Esophagus muscularis mucosa (tissue), 4 donors: ENCODE data around the gene INHBB. TPM values are rescaled to one million over a fixed set of nuclear protein-coding genes. Genes with fewer than 3 reads are reported as not detected.

Source experiments
- DNase-seq: peaks from one replicate; pipeline ENCODE4 v3.0.0-alpha.2; 2017; ENCODE audit errors: extremely low spot score
- H3K27ac ChIP-seq, 4 donors: fragments of 200-600 bp; sonication (generic); replicated peaks in 1 of 4; 1 replicate in 3 of 4; 2 replicates in 1 of 4; pipeline ENCODE4 v1.5.1; 2016 to 2019; ENCODE audit warnings: mild to moderate bottlenecking in 1 of 4
- H3K27me3 ChIP-seq, 4 donors: fragments of 200-600 bp; sonication (generic); one replicate each; pipeline versions ENCODE4 v1.5.1 to v1.6.0; 2016 to 2019
- H3K36me3 ChIP-seq, 4 donors: fragments of 200-600 bp; sonication (generic); one replicate each; pipeline ENCODE4 v1.5.1; 2016 to 2019
- H3K4me1 ChIP-seq, 4 donors: fragments of 200-600 bp; sonication (generic); one replicate each; pipeline ENCODE4 v1.5.1; 2016 to 2019
- H3K4me3 ChIP-seq, 4 donors: fragments of 200-600 bp; sonication (generic); 1 replicate in 2 of 4; 2 replicates in 2 of 4; pipeline ENCODE4 v1.5.1; 2016 to 2019; ENCODE audit warnings: mild to moderate bottlenecking in 4 of 4, moderate library complexity in 1 of 4
- H3K9me3 ChIP-seq, 4 donors: fragments of 200-600 bp; sonication (generic); 1 replicate in 3 of 4; 2 replicates in 1 of 4; pipeline ENCODE4 v1.5.1; 2016 to 2019
- CTCF ChIP-seq, 3 experiments: fragments of 200-600 bp in 2 of 3; fragments of 450-650 bp in 1 of 3; sonication (generic) in 2 of 3; IDR thresholded peaks; one replicate each; pipeline ENCODE4 v1.5.1; 2017 to 2019; ENCODE audit warnings: antibody characterized with exemption in 3 of 3, mild to moderate bottlenecking in 2 of 3, moderate library complexity in 1 of 3
- EP300 ChIP-seq: sonication (generic); formaldehyde crosslinking; IDR thresholded peaks from one replicate; pipeline ENCODE4 v1.6.1; 2017; ENCODE audit warnings: antibody characterized with exemption
- POLR2A ChIP-seq: fragments of 450-650 bp; IDR thresholded peaks from one replicate; pipeline ENCODE4 v1.6.1; 2017; ENCODE audit warnings: antibody characterized with exemption, moderate library complexity, mild to moderate bottlenecking, low read depth
- POLR2AphosphoS5 ChIP-seq, 2 donors: sonication (generic); formaldehyde crosslinking; IDR thresholded peaks; one replicate each; pipeline ENCODE4 v1.6.1; 2017; ENCODE audit warnings: antibody characterized with exemption in 2 of 2
- WGBS: methylation state at CpG from one replicate; pipeline ENCODE4 v1.1.5; 2018; 5-methylcytosine and 5-hydroxymethylcytosine counted together
- intact Hi-C: fragments of 100-400 bp; cut with DNase I; formaldehyde crosslinking; loops from one replicate; pipeline ENCODE4 v1.15.1; 2023
- total RNA-seq, 4 donors: library from RNA; depleted of rRNA; stranded (reverse); fragments of >200 nt; gene quantifications; one replicate each; pipeline versions ENCODE4 v1.1.0 to v1.2.1, GENCODE V29; 2016

The INHBB gene
- total RNA-seq, 4 donors from 2014 or later, result 1.2 to 13.9 (median 7.2) TPM

GRCh38 chr2:120391911-120392665, 46.2 kb downstream of the INHBB start:
- intact Hi-C loops, result no loop called here
- Histone ChIP-seq H3K4me1 (no peaks in the 10 kb centered on the region), H3K27ac (no peak overlapping the region), H3K36me3 (no peaks in the 10 kb centered on the region), H3K4me3 (no peak overlapping the region), H3K9me3 (no peaks in the 10 kb centered on the region), H3K27me3 (peaks cover 0 to 55% (median 0%) of the 10 kb centered on the region in 4 donors)
- no peak for DNase-seq
- 85% methylated on average over 14 of the region's 16 CpGs for WGBS
- TF ChIP-seq EP300 (no peak), POLR2A (no peak), CTCF (IDR thresholded peaks at IDR 0.05) (no peak), POLR2AphosphoS5 (IDR thresholded peaks at IDR 0.05) (no peak)

GRCh38 chr2:120392923-120393322, 47.0 kb downstream of the INHBB start:
- 91% methylated on average over 1 of the region's 1 CpG for WGBS
- Histone ChIP-seq H3K9me3 (no peaks in the 10 kb centered on the region), H3K4me3 (no peak overlapping the region), H3K4me1 (no peaks in the 10 kb centered on the region), H3K27ac (no peak overlapping the region), H3K36me3 (no peaks in the 10 kb centered on the region), H3K27me3 (peaks cover 0 to 60% (median 0%) of the 10 kb centered on the region in 4 donors)
- intact Hi-C loops, result no loop called here
- TF ChIP-seq EP300 (no peak), POLR2A (no peak), CTCF (IDR thresholded peaks at IDR 0.05) (no peak), POLR2AphosphoS5 (IDR thresholded peaks at IDR 0.05) (no peak)
- no peak for DNase-seq

GRCh38 chr2:120393456-120393855, 47.5 kb downstream of the INHBB start:
- Histone ChIP-seq H3K9me3 (no peaks in the 10 kb centered on the region), H3K36me3 (no peaks in the 10 kb centered on the region), H3K27ac (no peak overlapping the region), H3K27me3 (peaks cover 0 to 58% (median 0%) of the 10 kb centered on the region in 4 donors), H3K4me3 (no peak overlapping the region), H3K4me1 (no peaks in the 10 kb centered on the region)
- 82% methylated on average over 5 of the region's 5 CpGs for WGBS
- TF ChIP-seq EP300 (no peak), POLR2AphosphoS5 (IDR thresholded peaks at IDR 0.05) (no peak), CTCF (IDR thresholded peaks at IDR 0.05) (no peak), POLR2A (no peak)
- no peak for DNase-seq
- intact Hi-C loops, result no loop called here

- Histone ChIP-seq H3K36me3 (no peaks in the 10 kb centered on the region), H3K27ac (no peak overlapping the region), H3K4me1 (no peaks in the 10 kb centered on the region), H3K27me3 (peaks cover 0 to 58% (median 0%) of the 10 kb centered on the region in 4 donors), H3K4me3 (no peak overlapping the region), H3K9me3 (no peaks in the 10 kb centered on the region)
- DNase-seq, result no peak
- TF ChIP-seq POLR2AphosphoS5 (IDR thresholded peaks at IDR 0.05) (no peak), POLR2A (no peak), CTCF (IDR thresholded peaks at IDR 0.05) (no peak), EP300 (no peak)
- 89% methylated on average over 8 of the region's 8 CpGs for WGBS
- intact Hi-C loops, result no loop called here
These were observed 48.8 kb downstream of the INHBB start for GRCh38 chr2:120394764-120395163.
